HCT116 (cell line): ENCODE measurements around the gene LDLRAD4. TPM values are rescaled to one million over a fixed set of nuclear protein-coding genes. Genes with fewer than 3 reads are reported as not detected.

ENCODE experiments used
- ATAC-seq: fragments of 200-7000 bp; cut with Tn5 transposase; 2 replicates; pipeline ENCODE4 v1.9.1; 2020; ENCODE audit warnings: mild to moderate bottlenecking, moderate library complexity
- BruUV-seq: library from RNA; stranded (reverse); fragments of 400-500 nt; replicated peaks from 2 replicates; lab custom pipeline; 2021; lab: Mats Ljungman, UMichigan
- CTCF ChIA-PET: fragments of 300-600 bp; sonication (Branson Sonifier 250); formaldehyde crosslinking; loops from one replicate; lab custom pipeline; 2021; ENCODE audit warnings: antibody characterized with exemption; lab: Charles Lee
- POLR2A ChIA-PET: fragments of 300-600, 350-600 bp; sonication (Branson Sonifier 250); formaldehyde crosslinking; loops from one replicate; lab custom pipeline; 2021; ENCODE audit warnings: antibody characterized with exemption; lab: Charles Lee
- RAD21 ChIA-PET, 2 experiments: fragments of 300-600 bp; sonication (Branson Sonifier 250); formaldehyde crosslinking; loops; one replicate each; lab custom pipeline; 2023; ENCODE audit warnings: low total read pairs in 2 of 2; ENCODE audit not compliant: uncharacterized antibody in 2 of 2, unreplicated experiment in 2 of 2, low non-redundant PET in 1 of 2; lab: Charles Lee
- DNase-seq: peaks from one replicate; pipeline ENCODE4 v3.0.0-alpha.2; 2010; ENCODE audit warnings: low read depth, low spot score
- H2AFZ ChIP-seq: fragments of 200-600 bp; shearing (Covaris generic), sonication (generic); 2 replicates; pipeline ENCODE4 v1.6.1; 2017; ENCODE audit warnings: low read depth, mixed run types, mixed read lengths, antibody characterized with exemption, low read length; ENCODE audit not compliant: poor library complexity, severe bottlenecking
- H3K27ac ChIP-seq: 2 replicates; pipeline ENCODE4 v1.5.1; 2012; ENCODE audit warnings: low read depth, low read length
- H3K27me3 ChIP-seq: fragments of 200-600 bp; sonication (generic); 2 replicates; pipeline ENCODE4 v1.6.1; 2016; ENCODE audit warnings: mixed run types, low read length, mixed read lengths; ENCODE audit not compliant: insufficient read depth
- H3K36me3 ChIP-seq, 2 experiments: fragments of 200-500 bp in 1 of 2; fragments of 200-600 bp in 1 of 2; sonication (Bioruptor generic) in 1 of 2; sonication (generic) in 1 of 2; 2 replicates each; pipeline versions ENCODE4 v1.5.1 to v1.6.1; 2014 to 2016; ENCODE audit warnings: low read length in 2 of 2, inconsistent platforms in 1 of 2, mixed read lengths in 1 of 2, mixed run types in 1 of 2; ENCODE audit not compliant: insufficient read depth in 2 of 2, control insufficient read depth in 1 of 2
- H3K4me1 ChIP-seq, 2 experiments: fragments of 200-600 bp in 1 of 2; sonication (generic) in 1 of 2; 2 replicates each; pipeline versions ENCODE4 v1.5.1 to v1.6.1; 2012 to 2017; ENCODE audit warnings: low read length in 2 of 2, inconsistent platforms in 1 of 2, mild to moderate bottlenecking in 1 of 2, mixed read lengths in 1 of 2, mixed run types in 1 of 2, moderate library complexity in 1 of 2; ENCODE audit not compliant: insufficient read depth in 2 of 2, control insufficient read depth in 1 of 2
- H3K4me2 ChIP-seq: fragments of 200-600 bp; sonication (generic); 2 replicates; pipeline ENCODE4 v1.6.1; 2017; ENCODE audit warnings: mixed run types, low read length, mixed read lengths
- H3K4me3 ChIP-seq, 2 experiments: fragments of 200-600 bp in 1 of 2; sonication (generic) in 1 of 2; replicated peaks in 1 of 2; 2 replicates each; pipeline ENCODE4 v1.5.1; 2011 to 2016; ENCODE audit warnings: low read length in 2 of 2, control low read depth in 1 of 2, low read depth in 1 of 2, mild to moderate bottlenecking in 1 of 2, mixed read lengths in 1 of 2, mixed run types in 1 of 2
- H3K79me2 ChIP-seq: fragments of 200-600 bp; sonication (generic); 2 replicates; pipeline ENCODE4 v1.6.1; 2017; ENCODE audit warnings: mild to moderate bottlenecking, mixed run types, low read length, moderate library complexity, mixed read lengths; ENCODE audit not compliant: insufficient read depth
- H3K9ac ChIP-seq: fragments of 200-600 bp; sonication (generic); 2 replicates; pipeline ENCODE4 v1.6.1; 2016; ENCODE audit warnings: low read length, mixed read lengths
- H3K9me2 ChIP-seq: fragments of 200-600 bp; sonication (generic), shearing (Covaris generic); 2 replicates; pipeline ENCODE4 v1.6.1; 2017; ENCODE audit warnings: mixed run types, mild to moderate bottlenecking, moderate library complexity; ENCODE audit not compliant: insufficient read depth
- H3K9me3 ChIP-seq, 2 experiments: fragments of 200-500 bp in 1 of 2; fragments of 200-600 bp in 1 of 2; sonication (Bioruptor generic) in 1 of 2; sonication (generic) in 1 of 2; 2 replicates each; pipeline ENCODE4 v1.6.1; 2014 to 2017; ENCODE audit warnings: low read length in 2 of 2, mixed read lengths in 2 of 2, inconsistent platforms in 1 of 2, low read depth in 1 of 2, mild to moderate bottlenecking in 1 of 2, mixed run types in 1 of 2, moderate library complexity in 1 of 2; ENCODE audit not compliant: control insufficient read depth in 1 of 2, insufficient read depth in 1 of 2
- H4K20me1 ChIP-seq: fragments of 200-600 bp; sonication (generic), shearing (Covaris generic); 2 replicates; pipeline ENCODE4 v1.6.1; 2017; ENCODE audit warnings: mixed run types, mild to moderate bottlenecking, moderate library complexity; ENCODE audit not compliant: insufficient read depth
- CEBPB ChIP-seq: IDR thresholded peaks from 2 replicates; pipeline ENCODE4 v1.6.1; 2012; ENCODE audit warnings: low read depth
- EGR1 ChIP-seq: IDR thresholded peaks from 2 replicates; pipeline ENCODE4 v1.6.1; 2012; ENCODE audit warnings: low read depth
- ELF1 ChIP-seq: IDR thresholded peaks from 2 replicates; pipeline ENCODE4 v1.6.1; 2012; ENCODE audit warnings: low read depth, borderline replicate concordance
- EZH2phosphoT487 ChIP-seq: fragments of 200-600 bp; IDR thresholded peaks from 2 replicates; pipeline ENCODE4 v1.6.1; 2018; ENCODE audit warnings: antibody characterized with exemption, borderline replicate concordance
- FOSL1 ChIP-seq: IDR thresholded peaks from 2 replicates; pipeline ENCODE4 v1.6.1; 2012; ENCODE audit warnings: low read depth
- JUND ChIP-seq: IDR thresholded peaks from 2 replicates; pipeline ENCODE4 v1.6.1; 2012
- POLR2A ChIP-seq: IDR thresholded peaks from 2 replicates; pipeline ENCODE4 v1.7.0; 2011; ENCODE audit warnings: borderline replicate concordance; ENCODE audit not compliant: insufficient read depth, insufficient read length; ENCODE audit errors: extremely low read depth
- POLR2AphosphoS5 ChIP-seq: IDR thresholded peaks from 2 replicates; pipeline ENCODE4 v1.6.1; 2011; ENCODE audit warnings: mild to moderate bottlenecking, low read depth, low read length, moderate library complexity
- RAD21 ChIP-seq: IDR thresholded peaks from 2 replicates; pipeline ENCODE4 v1.6.1; 2012; ENCODE audit warnings: low read depth, mild to moderate bottlenecking
- SIN3A ChIP-seq: IDR thresholded peaks from 2 replicates; pipeline ENCODE4 v1.6.1; 2012; ENCODE audit warnings: low read depth
- SP1 ChIP-seq: IDR thresholded peaks from 2 replicates; pipeline ENCODE4 v1.6.1; 2012; ENCODE audit warnings: low read depth
- SRF ChIP-seq: IDR thresholded peaks from 2 replicates; pipeline ENCODE4 v1.6.1; 2012; ENCODE audit warnings: low read depth
- ZFX ChIP-seq: fragments of 450-650 bp; IDR thresholded peaks from 2 replicates; pipeline ENCODE4 v1.6.1; 2017
- ZNF274 ChIP-seq: fragments of 200-500 bp; sonication (Bioruptor generic); IDR thresholded peaks from 2 replicates; pipeline ENCODE4 v1.6.1; 2014; ENCODE audit warnings: mild to moderate bottlenecking, low read depth, low read length, inconsistent platforms
- intact Hi-C: fragments of 100-400 bp; cut with micrococcal nuclease; formaldehyde crosslinking; loops from 2 replicates; pipeline ENCODE4 v1.10.0; 2022
- total RNA-seq: library from RNA; stranded (reverse); gene quantifications from one replicate; pipeline ENCODE4 v1.2.1, GENCODE V29; 2021; ENCODE audit not compliant: unreplicated experiment
- TF ChIP-seq, protein P1 (sequence below): IDR thresholded peaks from 2 replicates; pipeline ENCODE4 v1.6.1; 2012
- TF ChIP-seq, protein P2 (sequence below): IDR thresholded peaks from 2 replicates; pipeline ENCODE4 v1.6.1; 2012
- TF ChIP-seq, protein P3 (sequence below): IDR thresholded peaks from 2 replicates; pipeline ENCODE4 v1.6.1; 2011; ENCODE audit warnings: mild to moderate bottlenecking, low read length, moderate library complexity; ENCODE audit not compliant: insufficient replicate concordance; ENCODE audit errors: extremely low read depth
- TF ChIP-seq, protein P4 (sequence below): IDR thresholded peaks from 2 replicates; pipeline ENCODE4 v1.6.1; 2012; ENCODE audit warnings: low read depth

LDLRAD4 gene
- total RNA-seq, 1 experiment from 2014 or later = 1.2 TPM

DNA sequence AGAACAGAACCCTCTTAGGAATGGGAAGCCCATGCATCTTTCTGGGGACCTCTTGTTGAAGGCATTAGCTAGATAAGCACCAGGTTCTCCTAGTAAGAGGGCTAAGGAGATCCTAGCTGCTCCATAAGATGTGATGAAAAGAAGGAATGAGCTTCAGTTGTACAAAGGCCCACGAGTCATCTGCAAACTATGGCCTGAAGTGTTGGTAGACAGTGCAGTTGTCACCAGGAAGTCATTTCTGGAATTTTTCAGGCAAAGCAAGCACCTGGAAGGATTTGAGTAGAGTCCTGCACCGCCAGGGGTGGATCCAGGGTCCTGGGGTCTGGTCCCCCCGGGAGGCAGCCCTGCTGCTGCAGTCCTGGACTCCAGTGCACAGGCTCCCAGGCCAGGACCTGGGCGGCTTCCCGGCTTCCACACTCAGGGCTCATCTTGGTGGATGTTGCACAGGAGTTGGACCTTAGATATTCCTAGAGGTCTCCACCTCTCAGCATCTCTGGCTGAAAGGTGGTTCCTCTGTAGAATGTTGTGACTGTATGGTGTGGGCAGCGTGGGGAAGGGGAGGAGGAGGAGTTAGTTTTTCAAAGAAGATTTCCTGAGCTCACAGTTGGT lies 85.3 kb downstream of the LDLRAD4 start:
- H3K4me1 ChIP-seq = no peaks in the 10 kb centered on the region
- no peaks in the 10 kb centered on the region for H4K20me1 ChIP-seq
- POLR2A ChIA-PET = no interaction called here
- CTCF ChIA-PET = no interaction called here
- no peaks in the 10 kb centered on the region for H3K36me3 ChIP-seq
- H3K9ac ChIP-seq = no peak overlapping the region
- no peak overlapping the region for H3K4me2 ChIP-seq
- H3K9me3 ChIP-seq = no peaks in the 10 kb centered on the region
- ATAC-seq = no peak
- H2AFZ ChIP-seq = no peak overlapping the region
- DNase-seq = no peak
- no peaks in the 10 kb centered on the region for H3K79me2 ChIP-seq
- 0 out of 2 replicates have a peak, but pooled peaks cover 5% of the 10 kb centered on the region for H3K27me3 ChIP-seq
- no TSS peak for BruUV-seq
- H3K4me3 ChIP-seq = no peak overlapping the region
- TF ChIP-seq ELF1 (no peak), JUND (no peak), ZNF274 (no peak), SP1 (no peak), SRF (no peak), CEBPB (no peak), FOSL1 (no peak), POLR2A (no peak), POLR2AphosphoS5 (no peak), SIN3A (no peak), ZFX (no peak), EZH2phosphoT487 (no peak), EGR1 (no peak), RAD21 (no peak)
- TF ChIP-seq, protein P1, sequence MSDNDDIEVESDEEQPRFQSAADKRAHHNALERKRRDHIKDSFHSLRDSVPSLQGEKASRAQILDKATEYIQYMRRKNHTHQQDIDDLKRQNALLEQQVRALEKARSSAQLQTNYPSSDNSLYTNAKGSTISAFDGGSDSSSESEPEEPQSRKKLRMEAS = no peak
- TF ChIP-seq, protein P2, sequence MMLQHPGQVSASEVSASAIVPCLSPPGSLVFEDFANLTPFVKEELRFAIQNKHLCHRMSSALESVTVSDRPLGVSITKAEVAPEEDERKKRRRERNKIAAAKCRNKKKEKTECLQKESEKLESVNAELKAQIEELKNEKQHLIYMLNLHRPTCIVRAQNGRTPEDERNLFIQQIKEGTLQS = no peak
- TF ChIP-seq, protein P3, sequence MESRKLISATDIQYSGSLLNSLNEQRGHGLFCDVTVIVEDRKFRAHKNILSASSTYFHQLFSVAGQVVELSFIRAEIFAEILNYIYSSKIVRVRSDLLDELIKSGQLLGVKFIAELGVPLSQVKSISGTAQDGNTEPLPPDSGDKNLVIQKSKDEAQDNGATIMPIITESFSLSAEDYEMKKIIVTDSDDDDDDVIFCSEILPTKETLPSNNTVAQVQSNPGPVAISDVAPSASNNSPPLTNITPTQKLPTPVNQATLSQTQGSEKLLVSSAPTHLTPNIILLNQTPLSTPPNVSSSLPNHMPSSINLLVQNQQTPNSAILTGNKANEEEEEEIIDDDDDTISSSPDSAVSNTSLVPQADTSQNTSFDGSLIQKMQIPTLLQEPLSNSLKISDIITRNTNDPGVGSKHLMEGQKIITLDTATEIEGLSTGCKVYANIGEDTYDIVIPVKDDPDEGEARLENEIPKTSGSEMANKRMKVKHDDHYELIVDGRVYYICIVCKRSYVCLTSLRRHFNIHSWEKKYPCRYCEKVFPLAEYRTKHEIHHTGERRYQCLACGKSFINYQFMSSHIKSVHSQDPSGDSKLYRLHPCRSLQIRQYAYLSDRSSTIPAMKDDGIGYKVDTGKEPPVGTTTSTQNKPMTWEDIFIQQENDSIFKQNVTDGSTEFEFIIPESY = no peak
- TF ChIP-seq, protein P4, sequence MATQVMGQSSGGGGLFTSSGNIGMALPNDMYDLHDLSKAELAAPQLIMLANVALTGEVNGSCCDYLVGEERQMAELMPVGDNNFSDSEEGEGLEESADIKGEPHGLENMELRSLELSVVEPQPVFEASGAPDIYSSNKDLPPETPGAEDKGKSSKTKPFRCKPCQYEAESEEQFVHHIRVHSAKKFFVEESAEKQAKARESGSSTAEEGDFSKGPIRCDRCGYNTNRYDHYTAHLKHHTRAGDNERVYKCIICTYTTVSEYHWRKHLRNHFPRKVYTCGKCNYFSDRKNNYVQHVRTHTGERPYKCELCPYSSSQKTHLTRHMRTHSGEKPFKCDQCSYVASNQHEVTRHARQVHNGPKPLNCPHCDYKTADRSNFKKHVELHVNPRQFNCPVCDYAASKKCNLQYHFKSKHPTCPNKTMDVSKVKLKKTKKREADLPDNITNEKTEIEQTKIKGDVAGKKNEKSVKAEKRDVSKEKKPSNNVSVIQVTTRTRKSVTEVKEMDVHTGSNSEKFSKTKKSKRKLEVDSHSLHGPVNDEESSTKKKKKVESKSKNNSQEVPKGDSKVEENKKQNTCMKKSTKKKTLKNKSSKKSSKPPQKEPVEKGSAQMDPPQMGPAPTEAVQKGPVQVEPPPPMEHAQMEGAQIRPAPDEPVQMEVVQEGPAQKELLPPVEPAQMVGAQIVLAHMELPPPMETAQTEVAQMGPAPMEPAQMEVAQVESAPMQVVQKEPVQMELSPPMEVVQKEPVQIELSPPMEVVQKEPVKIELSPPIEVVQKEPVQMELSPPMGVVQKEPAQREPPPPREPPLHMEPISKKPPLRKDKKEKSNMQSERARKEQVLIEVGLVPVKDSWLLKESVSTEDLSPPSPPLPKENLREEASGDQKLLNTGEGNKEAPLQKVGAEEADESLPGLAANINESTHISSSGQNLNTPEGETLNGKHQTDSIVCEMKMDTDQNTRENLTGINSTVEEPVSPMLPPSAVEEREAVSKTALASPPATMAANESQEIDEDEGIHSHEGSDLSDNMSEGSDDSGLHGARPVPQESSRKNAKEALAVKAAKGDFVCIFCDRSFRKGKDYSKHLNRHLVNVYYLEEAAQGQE = no peak
- RAD21 ChIA-PET = no interaction called here
- no peak overlapping the region for H3K27ac ChIP-seq
- H3K9me2 ChIP-seq = no peaks in the 10 kb centered on the region
- intact Hi-C loops = no loop called here
